Esophagus squamous epithelium (tissue), 4 donors: ENCODE results near the gene ANOS1.

ENCODE experiments used
- CTCF ChIP-seq, 6 experiments: fragments of 450-650 bp in 4 of 6; fragments of 200-600 bp in 2 of 6; sonication (generic) in 2 of 6; IDR thresholded peaks; one replicate each; pipeline ENCODE4 v1.5.1; 2016 to 2019; ENCODE audit warnings: antibody characterized with exemption in 6 of 6, mild to moderate bottlenecking in 4 of 6, moderate library complexity in 4 of 6
- POLR2A ChIP-seq, 4 donors: fragments of 450-650 bp; IDR thresholded peaks; one replicate each; pipeline ENCODE4 v1.6.1; 2017; ENCODE audit warnings: antibody characterized with exemption in 4 of 4, mild to moderate bottlenecking in 4 of 4, moderate library complexity in 3 of 4

GRCh38 chrX:8711401-8711800 is 20.5 kb downstream of the ANOS1 start:
- TF ChIP-seq CTCF (IDR thresholded peaks at IDR 0.05) = no peak
- no peak for TF ChIP-seq POLR2A (IDR thresholded peaks at IDR 0.05)
